HG03066 (cell line): Measurements from ENCODE around the gene TDRD12.

Experiments used
- ATAC-seq: cut with Tn5 transposase; IDR thresholded peaks from one replicate; pipeline ENCODE4 v1.9.1; 2021; ENCODE audit warnings: low read depth; ENCODE audit not compliant: unreplicated experiment

The TDRD12 gene

GRCh38 chr19:32802840-32803239 is 83.3 kb downstream of the TDRD12 start:
- ATAC-seq, result no peak

GRCh38 chr19:32808236-32808635 is 88.7 kb downstream of the TDRD12 start:
- ATAC-seq, result no peak

GRCh38 chr19:32809254-32809653 is 89.7 kb downstream of the TDRD12 start:
- no peak for ATAC-seq

GRCh38 chr19:32809754-32810153 is 90.2 kb downstream of the TDRD12 start:
- ATAC-seq, result no peak

GRCh38 chr19:32810452-32810851 is 90.9 kb downstream of the TDRD12 start:
- no peak for ATAC-seq

- ATAC-seq, result no peak
Measured at GRCh38 chr19:32811151-32811550, 91.6 kb downstream of the TDRD12 start.

GRCh38 chr19:32812036-32812435 is 92.5 kb downstream of the TDRD12 start:
- ATAC-seq, result no peak

GRCh38 chr19:32812571-32812970 is 93.0 kb downstream of the TDRD12 start:
- ATAC-seq, result no peak

GRCh38 chr19:32813862-32814425 is 94.4 kb downstream of the TDRD12 start:
- ATAC-seq, result no peak

- no peak for ATAC-seq
Measured at GRCh38 chr19:32814624-32815023, 95.1 kb downstream of the TDRD12 start.

- ATAC-seq, result no peak
Measured at GRCh38 chr19:32816555-32817099, 97.1 kb downstream of the TDRD12 start.

GRCh38 chr19:32817569-32818476 is 98.3 kb downstream of the TDRD12 start:
- ATAC-seq, result no peak

- no peak for ATAC-seq
Measured at GRCh38 chr19:32818536-32818935, 99.0 kb downstream of the TDRD12 start.

GRCh38 chr19:32819419-32820400 is 100.1 kb downstream of the TDRD12 start:
- ATAC-seq, result no peak

- ATAC-seq, result no peak
Measured at GRCh38 chr19:32822916-32823746, 103.6 kb downstream of the TDRD12 start.

GRCh38 chr19:32823747-32824102 is 104.2 kb downstream of the TDRD12 start:
- no peak for ATAC-seq

GRCh38 chr19:32824191-32824751 is 104.7 kb downstream of the TDRD12 start:
- no peak for ATAC-seq

- no peak for ATAC-seq
Measured at GRCh38 chr19:32824916-32825608, 105.5 kb downstream of the TDRD12 start.

- ATAC-seq, result no peak
Measured at GRCh38 chr19:32828139-32828538, 108.6 kb downstream of the TDRD12 start.
